PFSK-1 (cell line): ENCODE data around the gene CTBP2.

ENCODE experiments used
- POLR2AphosphoS5 ChIP-seq: IDR thresholded peaks from 2 replicates; pipeline ENCODE4 v1.6.1; 2012; ENCODE audit warnings: low read depth, mild to moderate bottlenecking, control low read depth, low read length, moderate library complexity
- REST ChIP-seq, 2 experiments: IDR thresholded peaks; 2 replicates each; pipeline versions ENCODE4 v1.6.1 to v1.8.0; 2011 to 2012; ENCODE audit warnings: low read depth in 2 of 2, low read length in 2 of 2, control low read depth in 1 of 2, inconsistent platforms in 1 of 2, mild to moderate bottlenecking in 1 of 2, moderate library complexity in 1 of 2; ENCODE audit not compliant: insufficient read depth in 1 of 2
- SIN3A ChIP-seq: IDR thresholded peaks from 2 replicates; pipeline ENCODE4 v1.6.1; 2012; ENCODE audit warnings: mild to moderate bottlenecking, low read length, moderate library complexity, borderline replicate concordance; ENCODE audit not compliant: insufficient read depth
- TAF1 ChIP-seq: IDR thresholded peaks from 2 replicates; pipeline ENCODE4 v1.6.1; 2012; ENCODE audit warnings: low read length, control low read depth, borderline replicate concordance; ENCODE audit not compliant: insufficient read depth

GRCh38 chr10:125102821-125103220 is 57.5 kb downstream of the CTBP2 start:
- no peak for TF ChIP-seq POLR2AphosphoS5
- TF ChIP-seq SIN3A = no peak
- TF ChIP-seq REST (IDR thresholded peaks at IDR 0.05; ENCODE audit: insufficient read depth in 1 of 2, low read depth in 2 of 2, low read length in 2 of 2) = no peak
- no peak for TF ChIP-seq TAF1
